Mesodermal cell (in vitro differentiated cells): ENCODE measurements around the gene OOEP. TPM values are rescaled to one million over a fixed set of nuclear protein-coding genes. Genes with fewer than 3 reads are reported as not detected.
"Not testable (repeated sequence)": the region's sequence is repeated elsewhere in the genome, so short reads cannot be mapped to it uniquely, and the experiment has no call there.

ENCODE experiments used
- H3K27ac ChIP-seq: 2 replicates; pipeline ENCODE4 v1.7.0; 2013; ENCODE audit warnings: mild to moderate bottlenecking, low read depth, low read length, moderate library complexity; ENCODE audit not compliant: severe bottlenecking
- H3K36me3 ChIP-seq: 2 replicates; pipeline ENCODE4 v1.7.1; 2013; ENCODE audit warnings: mild to moderate bottlenecking, low read length, moderate library complexity; ENCODE audit not compliant: control insufficient read depth, insufficient read depth
- H3K4me1 ChIP-seq: one replicate; pipeline ENCODE4 v1.7.1; 2013; ENCODE audit warnings: mild to moderate bottlenecking, low read length; ENCODE audit not compliant: insufficient read depth, control insufficient read depth, poor library complexity, severe bottlenecking
- H3K4me3 ChIP-seq: 2 replicates; pipeline ENCODE4 v1.7.0; 2013; ENCODE audit warnings: low read length, control low read depth, mild to moderate bottlenecking; ENCODE audit not compliant: insufficient read depth, poor library complexity, severe bottlenecking; ENCODE audit errors: extremely low read depth
- H3K9me3 ChIP-seq: 2 replicates; pipeline ENCODE4 v1.7.1; 2013; ENCODE audit warnings: mild to moderate bottlenecking, low read length, moderate library complexity; ENCODE audit not compliant: control insufficient read depth
- WGBS, 2 experiments: methylation state at CpG; one replicate each; pipeline ENCODE4 v1.1.5; 2013; ENCODE audit warnings: missing lambda C conversion rate in 2 of 2; ENCODE audit not compliant: insufficient coverage in 2 of 2; 5-methylcytosine and 5-hydroxymethylcytosine counted together
- polyA plus RNA-seq, 2 experiments: library from polyadenylated mRNA; stranded (reverse); fragments of 50-300 nt; gene quantifications; one replicate each; pipeline ENCODE4 v1.2.3, GENCODE V29; 2013

Gene OOEP
- not detected for polyA plus RNA-seq (2013, experiment 1 of 2)
- not detected for polyA plus RNA-seq (2013, experiment 2 of 2)

DNA sequence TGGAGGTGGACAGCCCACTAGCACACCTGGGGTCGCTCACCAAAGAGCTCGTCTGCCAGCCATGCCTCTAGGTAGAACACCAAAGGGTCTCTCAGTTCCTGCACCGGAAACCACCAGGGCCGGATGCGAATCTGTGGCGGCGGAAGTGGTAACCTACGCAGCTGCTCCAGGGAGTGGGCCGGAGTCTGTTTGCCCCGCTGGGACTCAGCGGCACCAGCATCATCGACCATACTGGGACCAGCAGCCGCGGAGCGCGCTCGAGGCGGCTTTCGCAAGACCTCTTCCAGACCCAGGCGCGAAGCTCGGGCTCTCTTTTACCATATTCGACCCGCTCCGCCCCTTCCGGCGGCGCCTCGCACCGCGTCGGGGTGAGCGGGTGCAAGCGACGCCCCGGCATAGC, at the start of gene OOEP:
Gene OOEP, minus strand, starts transcription at position 335 of the 400 bp plus-strand sequence. Its CDS starts 105 bp downstream, at position 230.
- Histone ChIP-seq H3K27ac (no peak within 1 kb of the TSS), H3K9me3 (no peaks in the 10 kb centered on the region), H3K4me3 (no peak within 1 kb of the TSS), H3K4me1 (no peaks in the 10 kb centered on the region), H3K36me3 (no peaks in the 10 kb centered on the region)
- 95 to 98% methylated on average over 27 to 36 of the region's 36 CpGs for WGBS, 2 experiments

GRCh38 chr6:73418081-73418741, 48.5 kb upstream of the OOEP start:
- Histone ChIP-seq H3K27ac (no peak overlapping the region), H3K4me3 (no peak overlapping the region), H3K9me3 (no peaks in the 10 kb centered on the region), H3K36me3 (no peaks in the 10 kb centered on the region), H3K4me1 (no peaks in the 10 kb centered on the region)
- 88 to 96% methylated on average over 7 to 8 of the region's 11 CpGs for WGBS, 2 experiments

DNA sequence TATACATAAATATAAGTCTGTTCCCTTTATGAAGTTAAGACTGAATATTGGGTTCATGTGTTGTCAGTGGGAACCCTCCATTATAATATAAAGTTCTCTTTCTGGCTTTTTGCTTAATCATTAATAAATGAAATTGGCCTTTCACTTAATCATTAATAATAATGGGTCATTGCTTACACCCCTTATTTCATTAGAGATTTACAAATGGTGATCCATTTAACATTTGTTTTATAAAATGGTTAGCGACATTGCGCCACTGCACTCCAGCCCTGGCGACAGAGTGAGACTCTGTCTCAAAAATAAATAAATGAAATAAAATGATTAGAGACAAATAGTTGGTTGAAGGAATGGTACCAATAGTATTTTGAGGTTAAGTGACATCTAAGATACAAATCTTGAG, 43.4 kb upstream of the OOEP start:
- Histone ChIP-seq H3K27ac (no peak overlapping the region), H3K4me1 (no peaks in the 10 kb centered on the region), H3K36me3 (no peaks in the 10 kb centered on the region), H3K4me3 (no peak overlapping the region), H3K9me3 (no peaks in the 10 kb centered on the region)
- 87% methylated on average over 3 of the region's 3 CpGs; no CpG with 5 or more reads in 1 of the 2 experiments for WGBS, 2 experiments

DNA sequence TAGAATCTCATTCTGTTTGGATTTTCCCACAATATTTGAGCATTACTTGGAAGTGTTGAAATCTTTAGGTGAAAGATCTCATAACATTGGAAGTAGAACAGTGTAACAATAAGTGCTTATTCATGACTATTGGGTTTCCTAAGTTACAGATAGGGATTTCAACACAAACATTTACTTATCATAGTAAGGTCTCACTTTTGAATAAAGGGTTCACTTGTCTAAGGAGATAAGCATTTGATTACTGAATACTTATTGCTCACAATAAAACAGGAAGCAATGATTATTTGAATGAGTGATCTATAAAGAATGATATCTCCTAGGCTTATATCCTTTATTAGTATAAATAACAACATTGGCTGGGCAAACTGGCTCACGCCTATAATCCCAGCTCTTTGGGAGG, 39.7 kb upstream of the OOEP start:
- H3K4me1 ChIP-seq, result no peaks in the 10 kb centered on the region
- H3K36me3 ChIP-seq, result no peaks in the 10 kb centered on the region
- WGBS, 2 experiments, result 100% methylated on average over 1 of the region's 1 CpG
- no peak overlapping the region for H3K4me3 ChIP-seq
- no peaks in the 10 kb centered on the region for H3K9me3 ChIP-seq
- H3K27ac ChIP-seq, result no peak overlapping the region

DNA sequence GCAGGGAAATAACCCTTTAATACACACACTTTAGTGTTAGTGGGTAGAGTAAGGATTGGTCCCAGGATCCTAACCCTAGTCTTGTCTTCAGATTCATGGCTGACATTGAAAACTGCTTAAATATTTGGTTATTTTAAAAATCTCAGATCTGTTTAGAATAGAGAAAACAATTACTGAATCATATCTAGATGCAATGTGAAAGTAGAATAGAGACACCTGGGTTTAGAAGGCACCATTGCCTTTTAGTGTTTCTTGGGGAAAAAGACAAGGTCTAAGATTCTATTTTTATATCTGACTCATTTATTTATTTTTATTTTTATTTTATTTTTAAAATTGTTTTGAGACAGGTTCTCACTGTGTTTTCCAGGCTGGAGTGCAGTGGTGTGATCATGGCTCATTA, 31.0 kb upstream of the OOEP start:
- Histone ChIP-seq H3K27ac (no peak overlapping the region), H3K4me1 (no peaks in the 10 kb centered on the region), H3K36me3 (no peaks in the 10 kb centered on the region), H3K9me3 (no peaks in the 10 kb centered on the region), H3K4me3 (no peak overlapping the region)

DNA sequence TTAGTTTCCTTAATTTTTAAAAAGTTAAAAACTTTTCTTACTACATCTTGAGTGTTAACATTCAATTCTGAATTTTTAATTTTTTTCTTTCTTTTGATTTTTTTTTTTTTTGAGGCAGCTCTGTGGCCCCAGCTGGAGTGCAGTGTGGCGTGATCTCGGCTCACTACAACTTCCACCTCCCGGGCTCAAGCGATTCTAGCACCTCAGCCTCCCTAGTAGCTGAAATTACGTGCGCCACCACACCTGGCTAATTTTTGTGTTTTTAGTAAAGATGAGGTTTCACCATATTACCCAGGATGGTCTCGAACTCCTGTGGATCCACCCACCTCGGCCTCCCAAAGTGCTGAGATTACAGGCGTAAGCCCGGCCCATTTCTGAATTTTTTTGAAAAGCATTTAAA, 26.2 kb upstream of the OOEP start:
- H3K36me3 ChIP-seq, result no peaks in the 10 kb centered on the region
- H3K4me1 ChIP-seq, result no peaks in the 10 kb centered on the region
- H3K9me3 ChIP-seq, result no peaks in the 10 kb centered on the region
- 96 to 98% methylated on average over 5 to 8 of the region's 10 CpGs for WGBS, 2 experiments
- no peak overlapping the region for H3K4me3 ChIP-seq
- no peak overlapping the region for H3K27ac ChIP-seq

GRCh38 chr6:73394577-73395354, 25.1 kb upstream of the OOEP start, which contains the start of gene DDX43:
DDX43 (plus strand) TSS chr6:73394828; CDS start chr6:73394906, 78 bp downstream.
- no peaks in the 10 kb centered on the region for H3K9me3 ChIP-seq
- H3K4me1 ChIP-seq, result no peaks in the 10 kb centered on the region
- no peak within 1 kb of the TSS for H3K27ac ChIP-seq
- no peaks in the 10 kb centered on the region for H3K36me3 ChIP-seq
- 95 to 98% methylated on average over 48 to 52 of the region's 54 CpGs for WGBS, 2 experiments
- H3K4me3 ChIP-seq, result no peak within 1 kb of the TSS

GRCh38 chr6:73393278-73393677, 23.6 kb upstream of the OOEP start:
- Histone ChIP-seq H3K36me3 (no peaks in the 10 kb centered on the region), H3K4me3 (no peak overlapping the region), H3K9me3 (no peaks in the 10 kb centered on the region), H3K27ac (no peak overlapping the region), H3K4me1 (no peaks in the 10 kb centered on the region)
- 94 to 100% methylated on average over 2 to 3 of the region's 3 CpGs for WGBS, 2 experiments

GRCh38 chr6:73392188-73392587, 22.5 kb upstream of the OOEP start:
- H3K4me3 ChIP-seq, H3K27ac ChIP-seq, H3K4me1 ChIP-seq, H3K36me3 ChIP-seq, H3K9me3 ChIP-seq: not testable (repeated sequence)
- 83% methylated on average over 1 of the region's 4 CpGs; no CpG with 5 or more reads in 1 of the 2 experiments for WGBS, 2 experiments

GRCh38 chr6:73391675-73392074, 22.0 kb upstream of the OOEP start:
- Histone ChIP-seq H3K27ac (no peak overlapping the region), H3K4me3 (no peak overlapping the region), H3K36me3 (no peaks in the 10 kb centered on the region), H3K4me1 (no peaks in the 10 kb centered on the region), H3K9me3 (no peaks in the 10 kb centered on the region)
- WGBS, 2 experiments, result no CpG with 5 or more reads among the region's 2 CpGs

DNA sequence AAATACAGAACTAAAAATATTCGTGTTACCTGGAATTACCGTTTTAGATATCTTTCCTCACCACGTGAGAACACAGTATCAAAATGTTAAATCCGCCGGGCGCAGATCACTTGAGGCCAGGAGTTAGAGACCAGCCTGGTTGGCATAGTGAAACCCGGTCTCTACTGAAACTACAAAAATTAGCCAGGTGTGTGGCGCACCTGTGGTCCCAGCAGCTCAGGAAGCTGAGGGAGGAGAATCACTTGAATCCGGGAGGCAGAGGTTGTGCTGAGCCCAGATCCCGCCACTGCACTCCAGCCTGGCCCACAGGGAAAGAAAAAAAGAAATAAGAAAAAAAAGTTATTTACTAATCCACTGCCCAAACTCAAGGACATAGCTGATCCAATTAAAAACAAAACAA, 20.2 kb upstream of the OOEP start:
- Histone ChIP-seq H3K4me3 (no peak overlapping the region), H3K27ac (no peak overlapping the region), H3K4me1 (no peaks in the 10 kb centered on the region), H3K36me3 (no peaks in the 10 kb centered on the region), H3K9me3 (no peaks in the 10 kb centered on the region)
- 90 to 98% methylated on average over 7 of the region's 10 CpGs for WGBS, 2 experiments
